ENCODE data around the gene EVA1A. TPM values are rescaled to one million over a fixed set of nuclear protein-coding genes. Genes with fewer than 3 reads are reported as not detected.

The EVA1A gene
- total and polyA plus RNA-seq, 2 of the 8 experiments (the other 6 are each of a cell fraction or from before 2014, with no cell fraction given): 2.4 to 4.3 TPM

DNA sequence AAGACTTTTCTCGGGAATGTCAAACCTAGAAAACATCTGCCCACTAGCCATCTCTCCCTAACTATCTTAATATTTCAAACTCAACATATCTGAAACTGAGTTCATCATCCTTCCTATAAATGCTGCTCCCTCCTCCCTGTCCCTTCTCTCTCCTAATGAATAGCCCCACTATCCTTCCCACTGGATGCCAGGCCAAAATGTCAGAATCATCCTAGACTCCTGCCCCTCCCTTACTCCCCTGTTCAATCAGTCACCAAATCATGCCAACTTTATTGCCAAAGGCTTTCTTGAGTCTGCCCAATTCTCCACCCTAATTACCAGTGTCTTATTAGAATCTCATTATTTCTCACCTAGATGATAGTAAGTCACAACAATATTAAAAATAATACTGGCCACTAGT lies 8.5 kb downstream of the EVA1A start:
- CTCF ChIA-PET (ENCODE audit: partially characterized antibody): interaction anchor here (1.4 to 1.5 kb wide), 2 partner anchors 9 to 56 kb away, joined by 4 to 8 read pairs; partner anchors contain the start of gene EVA1A
- WGBS, 2 experiments (ENCODE audit: extremely low coverage in 1 of 2, insufficient coverage in 1 of 2, insufficient read length in 1 of 2, insufficient replicate concordance in 2 of 2, low coverage in 1 of 2, low lambda C conversion rate in 2 of 2, missing lambda C conversion rate in 1 of 2): 100% methylated on average over 1 of the region's 1 CpG; no CpG with 5 or more reads in 1 of the 2 experiments
- no peaks in the 10 kb centered on the region for H3K79me2 ChIP-seq (ENCODE audit: control insufficient read depth in 1 of 2, insufficient read depth in 2 of 2, low read length in 2 of 2)

More for the DNA sequence above, 8.5 kb downstream of the EVA1A start:
- Histone ChIP-seq H3K56ac (replicated peaks; ENCODE audit: insufficient read length, low read depth, low read length) (no peak overlapping the region), H4K5ac (ENCODE audit: insufficient read length, low read depth, low read length) (no peak overlapping the region), H2AK5ac (ENCODE audit: low read depth, low read length) (no peak overlapping the region), H3K18ac (ENCODE audit: extremely low read depth, low read length) (no peak overlapping the region), H3K4me3 (ENCODE audit: extremely low read depth in 1 of 4, insufficient read depth in 2 of 4, low read depth in 3 of 4, low read length in 4 of 4) (no peak overlapping the region), H3K4me1 (replicated peaks in 1 of 4; ENCODE audit: control insufficient read depth in 3 of 4, insufficient read depth in 4 of 4, low read length in 3 of 4) (peaks cover 5 to 29% (median 15%) of the 10 kb centered on the region in 4 experiments), H2BK120ac (replicated peaks; ENCODE audit: low read depth, low read length) (no peak overlapping the region), H4K20me1 (replicated peaks in 1 of 2; ENCODE audit: control insufficient read depth in 1 of 2, insufficient read depth in 2 of 2, low read length in 2 of 2) (no peaks in the 10 kb centered on the region), H3K27me3 (replicated peaks in 1 of 4; ENCODE audit: control insufficient read depth in 3 of 4, extremely low read depth in 1 of 4, insufficient read depth in 3 of 4, low read length in 3 of 4) (peaks cover 0 to 9% (median under 1%) of the 10 kb centered on the region in 4 experiments; a peak in 3 of 7 replicates), H2BK5ac (ENCODE audit: low read depth, low read length) (no peak overlapping the region), H3K4me2 (ENCODE audit: insufficient read depth in 1 of 2, low read depth in 2 of 2, low read length in 2 of 2) (no peak overlapping the region), H3K79me1 (ENCODE audit: low read depth, low read length) (no peaks in the 10 kb centered on the region; the same call in 1 of the 2 replicates), H4K91ac (replicated peaks; ENCODE audit: insufficient read length, low read length) (no peak overlapping the region), H3K36me3 (ENCODE audit: control insufficient read depth in 2 of 4, insufficient read depth in 4 of 4, low read length in 3 of 4) (no peaks in the 10 kb centered on the region), H3K23ac (ENCODE audit: insufficient read length) (no peak overlapping the region), H2BK12ac (ENCODE audit: low read depth, low read length) (no peak overlapping the region), H3K4ac (replicated peaks; ENCODE audit: insufficient read length, low read depth, low read length) (no peak overlapping the region), H3K23me2 (ENCODE audit: low read depth, low read length) (no peaks in the 10 kb centered on the region), H2BK15ac (ENCODE audit: low read length) (no peak overlapping the region; the same call in 1 of the 2 replicates), H3K9me3 (ENCODE audit: insufficient read depth in 2 of 2, low read depth in 1 of 2, low read length in 1 of 2) (no peaks in the 10 kb centered on the region), H4K8ac (ENCODE audit: extremely low read depth, insufficient read depth, low read length) (no peak overlapping the region), H3K27ac (ENCODE audit: low read depth, low read length) (no peak overlapping the region), H2AFZ (ENCODE audit: low read length) (no peak overlapping the region), H3K9ac (replicated peaks in 1 of 4; ENCODE audit: extremely low read depth in 1 of 4, low read depth in 3 of 4, low read length in 3 of 4) (no peak overlapping the region), H2BK20ac (ENCODE audit: low read length) (no peak overlapping the region), H3K14ac (ENCODE audit: insufficient read length) (no peak overlapping the region)
- DNase-seq (ENCODE audit: low read depth in 1 of 2, low spot score in 2 of 2) (no peak), FAIRE-seq (no peak)
- no peak for TF ChIP-seq GTF2F1 (IDR thresholded peaks at IDR 0.05; ENCODE audit: borderline replicate concordance, low read depth, low read length)
- no peak for TF ChIP-seq JUN (IDR thresholded peaks at IDR 0.05; ENCODE audit: low read depth, low read length)
- no peak for TF ChIP-seq USF2 (IDR thresholded peaks at IDR 0.05; ENCODE audit: low read length)
- TF ChIP-seq ATF2 (IDR thresholded peaks at IDR 0.05; ENCODE audit: low read length): no peak
- TF ChIP-seq YY1 (IDR thresholded peaks at IDR 0.05; ENCODE audit: low read depth, low read length): no peak
- TF ChIP-seq ZNF274 (IDR thresholded peaks at IDR 0.05; ENCODE audit: borderline replicate concordance, extremely low read depth, low read length): no peak
- TF ChIP-seq SIX5 (IDR thresholded peaks at IDR 0.05; ENCODE audit: low read depth, low read length): no peak
- TF ChIP-seq SP2 (IDR thresholded peaks at IDR 0.05; ENCODE audit: low read length): no peak
- no peak for TF ChIP-seq RBBP5 (IDR thresholded peaks at IDR 0.05; ENCODE audit: borderline replicate concordance, low read depth, low read length)
- TF ChIP-seq POU5F1 (IDR thresholded peaks at IDR 0.05; ENCODE audit: low read depth, low read length): no peak
- POLR2A ChIA-PET (ENCODE audit: partially characterized antibody): no interaction called here

All from H1 (cell line).